Activated CD4-positive, alpha-beta T cell treated with anti-CD3 and anti-CD28 coated beads, Interleukin-2, amount 10 ng/mL, durations not matched to agents 7 days and 5 days (primary cell): ENCODE measurements around the gene M1AP. TPM values are rescaled to one million over a fixed set of nuclear protein-coding genes. Genes with fewer than 3 reads are reported as not detected.

Experiments used
- CTCF ChIA-PET: fragments of 350-600 bp; sonication (Branson Sonifier 250); formaldehyde crosslinking; loops from one replicate; lab custom pipeline; 2021; ENCODE audit warnings: antibody characterized with exemption; lab: Charles Lee
- POLR2A ChIA-PET: fragments of 350-600 bp; sonication (Branson Sonifier 250); formaldehyde crosslinking; loops from one replicate; lab custom pipeline; 2021; ENCODE audit warnings: antibody characterized with exemption; lab: Charles Lee
- DNase-seq: peaks from one replicate; pipeline ENCODE4 v3.0.0-alpha.2; 2020
- H3K27ac Mint-ChIP-seq: one replicate; pipeline ENCODE4 v1.8.0; 2021; ENCODE audit warnings: mild to moderate bottlenecking, moderate library complexity, mixed read lengths
- H3K27me3 Mint-ChIP-seq: one replicate; pipeline ENCODE4 v1.8.0; 2021; ENCODE audit warnings: mixed read lengths
- H3K36me3 Mint-ChIP-seq: one replicate; pipeline ENCODE4 v1.8.0; 2021; ENCODE audit warnings: low read depth, mixed read lengths
- H3K4me1 Mint-ChIP-seq: one replicate; pipeline ENCODE4 v1.8.0; 2021; ENCODE audit warnings: mixed read lengths
- H3K4me3 Mint-ChIP-seq: one replicate; pipeline ENCODE4 v1.8.0; 2021; ENCODE audit warnings: mild to moderate bottlenecking, moderate library complexity, mixed read lengths
- H3K9me3 Mint-ChIP-seq: one replicate; pipeline ENCODE4 v1.8.0; 2021; ENCODE audit warnings: mixed read lengths
- total RNA-seq, 2 experiments: library from RNA; stranded (reverse); gene quantifications; one replicate each; pipeline ENCODE4 v1.2.3, GENCODE V29; 2021

Gene M1AP
- total RNA-seq, 2 experiments from 2014 or later: not detected

GRCh38 chr2:74583504-74583903 is 64.6 kb downstream of the M1AP start:
- POLR2A ChIA-PET: no interaction called here

GRCh38 chr2:74582184-74582583 is 65.9 kb downstream of the M1AP start:
- Mint-ChIP-seq H3K4me1 (peaks cover 36% of the 10 kb centered on the region), H3K4me3 (no peak overlapping the region), H3K9me3 (no peaks in the 10 kb centered on the region), H3K27ac (no peak overlapping the region), H3K36me3 (no peaks in the 10 kb centered on the region), H3K27me3 (no peaks in the 10 kb centered on the region)
- CTCF ChIA-PET: interaction anchor here (1.2 to 8.3 kb wide), 2 partner anchors 7 to 22 kb away, joined by 4 to 56 read pairs; no protein-coding TSS in a partner anchor
- no peak for DNase-seq
- POLR2A ChIA-PET: no interaction called here

More at GRCh38 chr2:74583504-74583903, 64.6 kb downstream of the M1AP start:
- no peaks in the 10 kb centered on the region for H3K27me3 Mint-ChIP-seq
- CTCF ChIA-PET: interaction anchor here (1.0 to 8.3 kb wide), 12 partner anchors 8 to 757 kb away, joined by 3 to 56 read pairs (median 3); partner anchors contain the start of genes AUP1, DQX1, HTRA2 and WBP1
- H3K4me3 Mint-ChIP-seq: no peak overlapping the region
- peaks cover 30% of the 10 kb centered on the region for H3K4me1 Mint-ChIP-seq
- H3K36me3 Mint-ChIP-seq: no peaks in the 10 kb centered on the region
- H3K27ac Mint-ChIP-seq: no peak overlapping the region
- DNase-seq: no peak
- H3K9me3 Mint-ChIP-seq: no peaks in the 10 kb centered on the region

GRCh38 chr2:74581463-74581862 is 66.7 kb downstream of the M1AP start:
- Mint-ChIP-seq H3K4me1 (peaks cover 43% of the 10 kb centered on the region), H3K9me3 (no peaks in the 10 kb centered on the region), H3K27ac (no peak overlapping the region), H3K4me3 (no peak overlapping the region), H3K27me3 (no peaks in the 10 kb centered on the region), H3K36me3 (no peaks in the 10 kb centered on the region)
- POLR2A ChIA-PET: no interaction called here
- CTCF ChIA-PET: no interaction called here
- DNase-seq: no peak

GRCh38 chr2:74578408-74578807 is 69.7 kb downstream of the M1AP start:
- H3K36me3 Mint-ChIP-seq: peaks cover 11% of the 10 kb centered on the region
- H3K27me3 Mint-ChIP-seq: no peaks in the 10 kb centered on the region
- no peak for DNase-seq
- peaks cover 35% of the 10 kb centered on the region for H3K4me1 Mint-ChIP-seq
- H3K27ac Mint-ChIP-seq: no peak overlapping the region
- H3K9me3 Mint-ChIP-seq: peaks cover 6% of the 10 kb centered on the region
- CTCF ChIA-PET: interaction anchor here (1.0 to 5.7 kb wide), 5 partner anchors 9 to 39 kb away, joined by 3 to 36 read pairs (median 5); no protein-coding TSS in a partner anchor
- POLR2A ChIA-PET: interaction anchor here (1.0 kb wide), 1 partner anchor 28 kb away, joined by 3 read pairs; no protein-coding TSS in a partner anchor
- H3K4me3 Mint-ChIP-seq: no peak overlapping the region

GRCh38 chr2:74577448-74577847 is 70.7 kb downstream of the M1AP start:
- ChIA-PET CTCF (interaction anchor here (1.2 to 6.2 kb wide), 7 partner anchors 9 to 95 kb away, joined by 3 to 56 read pairs (median 23); partner anchors contain the start of genes CCDC142 and TTC31), POLR2A (no interaction called here)
- Mint-ChIP-seq H3K36me3 (peaks cover 12% of the 10 kb centered on the region), H3K27me3 (no peaks in the 10 kb centered on the region), H3K27ac (no peak overlapping the region), H3K4me3 (no peak overlapping the region), H3K9me3 (peaks cover 8% of the 10 kb centered on the region), H3K4me1 (peaks cover 33% of the 10 kb centered on the region)
- DNase-seq: no peak

GRCh38 chr2:74576863-74577229 is 71.3 kb downstream of the M1AP start:
- Mint-ChIP-seq H3K27ac (no peak overlapping the region), H3K27me3 (no peaks in the 10 kb centered on the region), H3K4me3 (no peak overlapping the region), H3K9me3 (peaks cover 8% of the 10 kb centered on the region), H3K36me3 (peaks cover 12% of the 10 kb centered on the region), H3K4me1 (peaks cover 33% of the 10 kb centered on the region)
- DNase-seq: no peak
- ChIA-PET CTCF (interaction anchor here (1.1 to 6.2 kb wide), 8 partner anchors 9 to 94 kb away, joined by 3 to 56 read pairs (median 14); partner anchors contain the start of genes CCDC142 and TTC31), POLR2A (no interaction called here)

- no peaks in the 10 kb centered on the region for H3K27me3 Mint-ChIP-seq
- no peak for DNase-seq
- peaks cover 33% of the 10 kb centered on the region for H3K4me1 Mint-ChIP-seq
- peaks cover 8% of the 10 kb centered on the region for H3K9me3 Mint-ChIP-seq
- peaks cover 12% of the 10 kb centered on the region for H3K36me3 Mint-ChIP-seq
- H3K4me3 Mint-ChIP-seq: no peak overlapping the region
- POLR2A ChIA-PET: no interaction called here
- CTCF ChIA-PET: interaction anchor here (1.1 to 6.2 kb wide), 8 partner anchors 9 to 94 kb away, joined by 3 to 56 read pairs (median 14); partner anchors contain the start of genes CCDC142 and TTC31
- H3K27ac Mint-ChIP-seq: no peak overlapping the region
These were observed 71.8 kb downstream of the M1AP start for GRCh38 chr2:74576211-74576862.

GRCh38 chr2:74575320-74575719 is 72.8 kb downstream of the M1AP start:
- POLR2A ChIA-PET: interaction anchor here (0.6 kb wide), 1 partner anchor 78 kb away, joined by 3 read pairs; no protein-coding TSS in a partner anchor
- CTCF ChIA-PET: interaction anchor here (4.8 to 6.2 kb wide), 4 partner anchors 8 to 93 kb away, joined by 23 to 56 read pairs (median 30); partner anchors contain the start of genes CCDC142 and TTC31
- DNase-seq: no peak
- Mint-ChIP-seq H3K4me3 (no peak overlapping the region), H3K4me1 (peaks cover 33% of the 10 kb centered on the region), H3K27ac (no peak overlapping the region), H3K9me3 (peaks cover 8% of the 10 kb centered on the region), H3K36me3 (peaks cover 12% of the 10 kb centered on the region), H3K27me3 (no peaks in the 10 kb centered on the region)

- Mint-ChIP-seq H3K4me1 (peaks cover 33% of the 10 kb centered on the region), H3K9me3 (peaks cover 8% of the 10 kb centered on the region), H3K27ac (peak overlapping the region; percentile 67), H3K4me3 (peak overlapping the region; percentile 28), H3K36me3 (peaks cover 12% of the 10 kb centered on the region), H3K27me3 (no peaks in the 10 kb centered on the region)
- ChIA-PET POLR2A (interaction anchor here (0.7 kb wide), 1 partner anchor 44 kb away, joined by 3 read pairs; the partner anchor contains the start of genes AUP1 and HTRA2), CTCF (interaction anchor here (0.7 to 6.2 kb wide), 5 partner anchors 12 to 203 kb away, joined by 3 to 56 read pairs (median 23); partner anchors contain the start of genes CCDC142 and TTC31)
- peak; percentile 56 for DNase-seq
These were observed 74.2 kb downstream of the M1AP start for GRCh38 chr2:74573747-74574562.

GRCh38 chr2:74572178-74572925 is 75.8 kb downstream of the M1AP start:
- POLR2A ChIA-PET: no interaction called here
- peaks cover 12% of the 10 kb centered on the region for H3K36me3 Mint-ChIP-seq
- no peaks in the 10 kb centered on the region for H3K27me3 Mint-ChIP-seq

GRCh38 chr2:74571058-74571457 is 77.1 kb downstream of the M1AP start:
- H3K36me3 Mint-ChIP-seq: peaks cover 12% of the 10 kb centered on the region
- H3K4me3 Mint-ChIP-seq: no peak overlapping the region
- CTCF ChIA-PET: interaction anchor here (1.0 to 2.3 kb wide), 5 partner anchors 13 to 88 kb away, joined by 3 to 7 read pairs (median 3); partner anchors contain the start of genes CCDC142 and TTC31
- peaks cover 37% of the 10 kb centered on the region for H3K4me1 Mint-ChIP-seq
- DNase-seq: no peak
- no peak overlapping the region for H3K27ac Mint-ChIP-seq
- no peaks in the 10 kb centered on the region for H3K27me3 Mint-ChIP-seq
- H3K9me3 Mint-ChIP-seq: peaks cover 8% of the 10 kb centered on the region
- POLR2A ChIA-PET: no interaction called here

More at GRCh38 chr2:74572178-74572925, 75.8 kb downstream of the M1AP start:
- H3K4me3 Mint-ChIP-seq: no peak overlapping the region
- peaks cover 8% of the 10 kb centered on the region for H3K9me3 Mint-ChIP-seq
- peaks cover 38% of the 10 kb centered on the region for H3K4me1 Mint-ChIP-seq
- H3K27ac Mint-ChIP-seq: no peak overlapping the region
- DNase-seq: no peak
- CTCF ChIA-PET: interaction anchor here (1.5 to 6.2 kb wide), 2 partner anchors 14 to 21 kb away, joined by 5 to 56 read pairs; no protein-coding TSS in a partner anchor
